A673 (cell line): ENCODE data around the gene NME2. TPM values are rescaled to one million over a fixed set of nuclear protein-coding genes. Genes with fewer than 3 reads are reported as not detected.
"Not testable (repeated sequence)": the region's sequence is repeated elsewhere in the genome, so short reads cannot be mapped to it uniquely, and the experiment has no call there.

Experiments used
- BruUV-seq: library from RNA; stranded (reverse); fragments of 400-500 nt; replicated peaks from 2 replicates; lab custom pipeline; 2021; lab: Mats Ljungman, UMichigan
- CTCF ChIA-PET: fragments of 300-600 bp; sonication (Branson Sonifier 250); formaldehyde crosslinking; loops from one replicate; lab custom pipeline; 2022; ENCODE audit warnings: antibody characterized with exemption; lab: Charles Lee
- POLR2A ChIA-PET: fragments of 300-600 bp; sonication (Branson Sonifier 250); formaldehyde crosslinking; loops from one replicate; lab custom pipeline; 2022; ENCODE audit warnings: antibody characterized with exemption; ENCODE audit not compliant: low non-redundant PET; lab: Charles Lee
- DNase-seq: peaks from one replicate; pipeline ENCODE4 v3.0.0-alpha.2; 2015; ENCODE audit warnings: low spot score
- H3K27ac ChIP-seq: fragments of 200-600 bp; sonication (generic); 2 replicates; pipeline ENCODE4 v1.5.1; 2016; ENCODE audit warnings: mixed run types, low read depth, mild to moderate bottlenecking, mixed read lengths, antibody characterized with exemption, low read length; ENCODE audit not compliant: poor library complexity, severe bottlenecking
- H3K27me3 ChIP-seq: fragments of 200-600 bp; sonication (generic); replicated peaks from 2 replicates; pipeline ENCODE4 v1.6.1; 2017; ENCODE audit warnings: mixed run types, low read depth, mild to moderate bottlenecking, mixed read lengths, antibody characterized with exemption, low read length; ENCODE audit not compliant: insufficient read depth, poor library complexity
- H3K36me3 ChIP-seq: fragments of 200-600 bp; sonication (generic); 2 replicates; pipeline ENCODE4 v1.6.1; 2016; ENCODE audit warnings: mixed run types, mild to moderate bottlenecking, mixed read lengths, antibody characterized with exemption, low read length; ENCODE audit not compliant: insufficient read depth, poor library complexity, severe bottlenecking
- H3K4me1 ChIP-seq: fragments of 200-600 bp; sonication (generic); 2 replicates; pipeline ENCODE4 v1.6.1; 2017; ENCODE audit warnings: mixed run types, mild to moderate bottlenecking, mixed read lengths, antibody characterized with exemption, low read length; ENCODE audit not compliant: insufficient read depth, poor library complexity, severe bottlenecking
- H3K4me3 ChIP-seq: fragments of 200-600 bp; sonication (generic); 2 replicates; pipeline ENCODE4 v1.5.1; 2016; ENCODE audit warnings: low read depth, mixed run types, mild to moderate bottlenecking, mixed read lengths, low read length; ENCODE audit not compliant: poor library complexity, severe bottlenecking
- H3K9me3 ChIP-seq: fragments of 200-600 bp; sonication (generic); 2 replicates; pipeline ENCODE4 v1.6.1; 2016; ENCODE audit warnings: mixed run types, low read depth, mild to moderate bottlenecking, mixed read lengths, antibody characterized with exemption, low read length; ENCODE audit not compliant: poor library complexity, severe bottlenecking
- CTCF ChIP-seq: fragments of 300-800, 200-600 bp; sonication (generic); conservative IDR thresholded peaks from 2 replicates; pipeline ENCODE4 v1.5.1; 2017; ENCODE audit warnings: low read depth, mild to moderate bottlenecking, antibody characterized with exemption, low read length, moderate library complexity, mixed read lengths
- EZH2 ChIP-seq: fragments of 200-600 bp; sonication (generic); IDR thresholded peaks from 2 replicates; pipeline ENCODE4 v1.6.1; 2017; ENCODE audit warnings: borderline replicate concordance, low read depth, mild to moderate bottlenecking, mixed read lengths, antibody characterized with exemption, low read length; ENCODE audit not compliant: poor library complexity, severe bottlenecking
- intact Hi-C: fragments of 100-400 bp; cut with micrococcal nuclease; formaldehyde crosslinking; loops from one replicate; pipeline ENCODE4 v1.10.0; 2022; ENCODE audit not compliant: unreplicated experiment
- total RNA-seq: library from RNA; stranded (reverse); gene quantifications from 2 replicates; pipeline ENCODE4 v1.2.3, GENCODE V29; 2021

Gene NME2
- total RNA-seq, 1 experiment from 2014 or later = 776 TPM

DNA sequence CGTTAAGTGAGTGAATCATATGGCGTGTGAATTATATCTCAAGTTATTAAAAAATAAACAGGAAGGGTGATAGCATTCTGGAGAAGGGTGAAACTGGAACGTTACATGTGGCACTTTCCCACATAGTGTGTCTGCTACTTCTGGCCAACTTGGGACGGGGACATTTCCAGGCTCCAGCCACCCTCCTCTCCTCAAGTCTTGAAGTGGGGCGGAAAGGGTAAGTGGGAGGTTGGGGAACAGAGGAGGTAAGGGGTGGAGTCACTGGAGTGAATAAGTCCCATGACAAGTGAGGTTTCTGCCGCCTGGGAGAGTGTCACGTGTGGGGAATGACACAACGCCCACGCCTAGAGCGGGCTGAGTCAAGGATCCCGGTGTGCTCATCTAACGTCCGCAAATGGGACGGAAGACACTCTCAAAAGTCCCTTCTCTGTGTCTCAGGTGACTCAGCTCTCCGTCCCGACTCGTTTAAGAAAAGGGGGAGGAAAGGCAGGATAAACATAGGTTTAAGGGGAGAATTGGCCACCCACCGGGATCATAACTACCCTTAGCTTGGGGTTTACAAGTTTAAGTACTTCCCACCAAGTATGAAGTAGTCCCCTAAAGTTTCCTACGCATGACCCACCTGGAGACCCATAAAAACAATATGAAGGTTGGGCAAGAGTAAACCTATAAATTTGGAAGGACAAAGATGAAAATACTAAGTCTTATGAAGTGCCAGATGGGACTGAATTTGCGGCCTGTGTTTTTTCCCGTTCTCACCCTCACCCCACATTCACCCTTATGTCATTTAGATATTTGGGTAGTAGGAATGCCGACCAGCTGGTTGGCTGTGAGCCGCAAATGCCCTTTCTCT, 44.4 kb upstream of the NME2 start:
- no peaks in the 10 kb centered on the region for H3K36me3 ChIP-seq
- BruUV-seq = no TSS peak
- intact Hi-C loops = no loop called here
- H3K27me3 ChIP-seq = no peaks in the 10 kb centered on the region
- peak; percentile 93 for DNase-seq
- no peak for TF ChIP-seq CTCF
- TF ChIP-seq EZH2 = no peak
- peak overlapping the region; percentile 93 for H3K27ac ChIP-seq
- peak overlapping the region; percentile 57 for H3K4me3 ChIP-seq
- H3K9me3 ChIP-seq = no peaks in the 10 kb centered on the region
- peaks cover 19% of the 10 kb centered on the region for H3K4me1 ChIP-seq
- ChIA-PET POLR2A (interaction anchor here (0.6 to 0.9 kb wide), 2 partner anchors 75 to 634 kb away, joined by 3 read pairs; no protein-coding TSS in a partner anchor), CTCF (interaction anchor here (0.9 to 1.7 kb wide), 2 partner anchors 32 kb away, joined by 3 to 16 read pairs; partner anchors contain the start of gene NME1)

DNA sequence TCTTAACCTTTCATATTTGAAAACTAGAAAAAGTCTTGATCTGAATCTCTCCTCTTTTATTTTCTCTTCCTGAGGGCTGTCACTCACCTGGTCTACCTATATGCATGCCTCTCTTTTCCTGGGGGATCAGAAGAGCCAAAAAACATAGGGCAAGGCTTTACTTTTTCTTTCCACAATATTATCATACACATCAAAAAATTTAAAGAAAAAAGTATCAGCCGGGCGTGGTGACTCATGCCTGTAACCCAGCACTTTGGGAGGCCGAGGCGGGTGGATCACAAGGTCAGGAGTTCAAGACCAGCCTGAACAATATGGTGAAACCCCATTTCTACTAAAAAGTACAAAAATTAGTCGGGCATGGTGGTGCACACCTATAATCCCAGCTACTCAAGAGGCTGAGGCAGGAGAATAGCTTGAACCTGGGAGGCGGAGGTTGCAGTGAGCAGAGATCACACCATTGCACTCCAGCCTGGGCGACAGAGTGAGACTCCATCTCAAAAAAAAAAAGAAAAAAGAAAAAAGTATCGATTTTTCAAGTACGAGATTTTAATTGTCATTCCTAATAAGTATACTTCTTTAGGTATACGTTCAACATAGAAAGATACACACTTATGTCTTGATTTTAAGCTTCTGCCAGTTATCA, 43.6 kb upstream of the NME2 start:
- H3K36me3 ChIP-seq, H3K27me3 ChIP-seq, intact Hi-C loops, BruUV-seq, POLR2A ChIA-PET, H3K9me3 ChIP-seq, DNase-seq: not testable (repeated sequence)
- H3K4me1 ChIP-seq = peaks cover 19% of the 10 kb centered on the region
- peak overlapping the region; percentile 93 for H3K27ac ChIP-seq
- CTCF ChIA-PET = interaction anchor here (0.7 to 0.9 kb wide), 2 partner anchors 31 to 90 kb away, joined by 3 read pairs; partner anchors contain the start of gene NME1
- H3K4me3 ChIP-seq = peak overlapping the region; percentile 57

DNA sequence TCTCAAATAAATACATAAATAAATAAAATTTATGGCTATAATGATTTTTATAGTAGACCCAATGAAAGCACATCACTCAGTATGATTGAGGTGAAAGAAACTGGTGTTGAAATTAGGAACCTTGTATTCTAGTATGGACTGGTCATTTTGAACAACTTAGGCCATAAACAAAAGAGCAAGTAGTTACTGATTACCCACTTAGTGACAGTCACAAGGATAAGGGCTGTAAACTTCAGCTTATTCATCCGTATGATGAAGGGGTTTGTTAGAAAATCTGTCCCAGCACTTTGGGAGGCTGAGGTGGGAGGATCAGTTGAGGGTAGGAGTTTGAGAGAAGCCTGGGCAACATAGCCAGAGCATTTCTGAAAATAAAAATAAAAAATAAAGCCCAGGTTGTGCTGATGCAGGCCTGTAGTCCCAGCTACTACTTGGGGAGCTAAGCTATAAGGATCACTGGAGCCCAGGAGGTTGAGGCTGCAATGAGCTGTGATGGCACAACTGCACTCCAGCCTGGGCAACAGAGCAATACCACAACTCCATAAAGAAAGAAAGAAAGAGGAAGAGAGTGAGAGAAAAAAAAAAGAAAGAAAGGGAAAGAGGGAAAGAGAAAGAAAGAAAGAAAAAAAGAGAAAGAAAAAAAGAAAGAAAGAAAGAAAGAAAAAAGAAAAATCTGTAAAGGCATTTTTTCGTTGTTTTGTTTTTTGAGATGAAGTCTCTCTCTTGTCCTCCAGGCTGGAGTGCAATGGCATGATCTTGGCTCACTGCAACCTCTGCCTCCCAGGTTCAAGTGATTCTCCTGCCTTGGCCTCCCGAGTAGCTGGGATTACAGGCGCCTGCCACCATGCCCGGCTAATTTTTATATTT, 41.3 kb upstream of the NME2 start:
- no TSS peak for BruUV-seq
- no peak for TF ChIP-seq EZH2
- no peak for TF ChIP-seq CTCF
- no peak for DNase-seq
- no peaks in the 10 kb centered on the region for H3K9me3 ChIP-seq
- H3K27me3 ChIP-seq = no peaks in the 10 kb centered on the region
- peaks cover 9% of the 10 kb centered on the region for H3K4me1 ChIP-seq
- no peak overlapping the region for H3K4me3 ChIP-seq
- CTCF ChIA-PET = no interaction called here
- POLR2A ChIA-PET = interaction anchor here (0.6 kb wide), 1 partner anchor 309 kb away, joined by 5 read pairs; no protein-coding TSS in a partner anchor
- no peak overlapping the region for H3K27ac ChIP-seq
- intact Hi-C loops = no loop called here
- H3K36me3 ChIP-seq = no peaks in the 10 kb centered on the region
